ENCODE data around the gene RNF145.
"Not testable (repeated sequence)": the region's sequence is repeated elsewhere in the genome, so short reads cannot be mapped to it uniquely, and the experiment has no call there.

RNF145 gene

GRCh38 chr5:159147976-159148375 is 61.4 kb downstream of the RNF145 start:
- DNase-seq (ENCODE audit: low spot score in 2 of 2): no peak
- Mint-ChIP-seq H3K4me1 (no peaks in the 10 kb centered on the region), H3K27ac (no peak overlapping the region), H3K27me3 (no peaks in the 10 kb centered on the region), H3K36me3 (no peaks in the 10 kb centered on the region), H3K4me3 (no peak overlapping the region), H3K9me3 (no peaks in the 10 kb centered on the region)
- no peak for ATAC-seq (ENCODE audit: low read depth)

- ATAC-seq (ENCODE audit: low read depth) (no peak), DNase-seq (ENCODE audit: low spot score in 2 of 2) (no peak)
- Mint-ChIP-seq H3K4me3 (no peak overlapping the region), H3K36me3 (no peaks in the 10 kb centered on the region), H3K27ac (no peak overlapping the region), H3K9me3 (no peaks in the 10 kb centered on the region), H3K27me3 (no peaks in the 10 kb centered on the region), H3K4me1 (no peaks in the 10 kb centered on the region)
Observed at GRCh38 chr5:159146839-159147238, 62.5 kb downstream of the RNF145 start.

- not testable (repeated sequence) for DNase-seq (ENCODE audit: low spot score in 2 of 2); H3K27ac Mint-ChIP-seq; H3K4me1 Mint-ChIP-seq; H3K36me3 Mint-ChIP-seq; ATAC-seq (ENCODE audit: low read depth); H3K27me3 Mint-ChIP-seq; H3K9me3 Mint-ChIP-seq; H3K4me3 Mint-ChIP-seq
Observed at GRCh38 chr5:159145160-159145559, 64.2 kb downstream of the RNF145 start.

- H3K9me3 Mint-ChIP-seq: no peaks in the 10 kb centered on the region
- ATAC-seq (ENCODE audit: low read depth): no peak
- H3K27ac Mint-ChIP-seq: no peak overlapping the region
- peaks cover 1% of the 10 kb centered on the region for H3K36me3 Mint-ChIP-seq
- DNase-seq (ENCODE audit: low spot score in 2 of 2): no peak
- peaks cover 10% of the 10 kb centered on the region for H3K27me3 Mint-ChIP-seq
- H3K4me3 Mint-ChIP-seq: no peak overlapping the region
- no peaks in the 10 kb centered on the region for H3K4me1 Mint-ChIP-seq
Observed at GRCh38 chr5:159139802-159140201, 69.6 kb downstream of the RNF145 start.

- DNase-seq (ENCODE audit: low spot score in 2 of 2) (no peak), ATAC-seq (ENCODE audit: low read depth) (no peak)
- Mint-ChIP-seq H3K36me3 (peaks cover 1% of the 10 kb centered on the region), H3K9me3 (no peaks in the 10 kb centered on the region), H3K4me3 (no peak overlapping the region), H3K4me1 (no peaks in the 10 kb centered on the region), H3K27ac (no peak overlapping the region), H3K27me3 (peaks cover 8% of the 10 kb centered on the region)
Observed at GRCh38 chr5:159135896-159136531, 73.3 kb downstream of the RNF145 start.

- ATAC-seq (ENCODE audit: low read depth): peak; percentile 63
Observed at GRCh38 chr5:159133041-159133741, 76.2 kb downstream of the RNF145 start.

GRCh38 chr5:159132429-159133040 is 76.8 kb downstream of the RNF145 start:
- no peak for ATAC-seq (ENCODE audit: low read depth)
- H3K4me1 Mint-ChIP-seq: no peaks in the 10 kb centered on the region
- H3K36me3 Mint-ChIP-seq: no peaks in the 10 kb centered on the region
- no peak overlapping the region for H3K27ac Mint-ChIP-seq
- peaks cover 4% of the 10 kb centered on the region for H3K27me3 Mint-ChIP-seq
- H3K4me3 Mint-ChIP-seq: no peak overlapping the region
- no peak for DNase-seq (ENCODE audit: low spot score in 2 of 2)
- no peaks in the 10 kb centered on the region for H3K9me3 Mint-ChIP-seq

More at GRCh38 chr5:159133041-159133741, 76.2 kb downstream of the RNF145 start:
- no peak overlapping the region for H3K27ac Mint-ChIP-seq
- no peaks in the 10 kb centered on the region for H3K4me1 Mint-ChIP-seq
- no peaks in the 10 kb centered on the region for H3K36me3 Mint-ChIP-seq
- H3K9me3 Mint-ChIP-seq: no peaks in the 10 kb centered on the region
- H3K27me3 Mint-ChIP-seq: peaks cover 4% of the 10 kb centered on the region
- no peak overlapping the region for H3K4me3 Mint-ChIP-seq
- peak in 1 of 2 donors; percentile 53 for DNase-seq (ENCODE audit: low spot score in 2 of 2)

GRCh38 chr5:159131951-159132350 is 77.4 kb downstream of the RNF145 start:
- H3K4me3 Mint-ChIP-seq: no peak overlapping the region
- H3K27me3 Mint-ChIP-seq: peaks cover 2% of the 10 kb centered on the region
- H3K27ac Mint-ChIP-seq: no peak overlapping the region
- no peaks in the 10 kb centered on the region for H3K9me3 Mint-ChIP-seq
- no peaks in the 10 kb centered on the region for H3K36me3 Mint-ChIP-seq
- ATAC-seq (ENCODE audit: low read depth) (no peak), DNase-seq (ENCODE audit: low spot score in 2 of 2) (no peak)
- H3K4me1 Mint-ChIP-seq: no peaks in the 10 kb centered on the region

- Mint-ChIP-seq H3K4me1 (no peaks in the 10 kb centered on the region), H3K27ac (no peak overlapping the region)
- ATAC-seq (ENCODE audit: low read depth): no peak
Observed at GRCh38 chr5:159130871-159131270, 78.5 kb downstream of the RNF145 start.

GRCh38 chr5:159128070-159128541 is 81.2 kb downstream of the RNF145 start:
- DNase-seq (ENCODE audit: low spot score in 2 of 2) (no peak), ATAC-seq (ENCODE audit: low read depth) (no peak)
- peaks cover 7% of the 10 kb centered on the region for H3K9me3 Mint-ChIP-seq

More at GRCh38 chr5:159130871-159131270, 78.5 kb downstream of the RNF145 start:
- Mint-ChIP-seq H3K9me3 (peaks cover 2% of the 10 kb centered on the region), H3K36me3 (no peaks in the 10 kb centered on the region), H3K4me3 (no peak overlapping the region), H3K27me3 (peaks cover 2% of the 10 kb centered on the region)
- DNase-seq (ENCODE audit: low spot score in 2 of 2): no peak

GRCh38 chr5:159123700-159124099 is 85.7 kb downstream of the RNF145 start:
- ATAC-seq (ENCODE audit: low read depth): no peak
- DNase-seq (ENCODE audit: low spot score in 2 of 2): no peak
- H3K4me3 Mint-ChIP-seq: no peak overlapping the region
- peaks cover 2% of the 10 kb centered on the region for H3K36me3 Mint-ChIP-seq
- no peaks in the 10 kb centered on the region for H3K27me3 Mint-ChIP-seq
- H3K9me3 Mint-ChIP-seq: peaks cover 7% of the 10 kb centered on the region
- H3K4me1 Mint-ChIP-seq: peaks cover 9% of the 10 kb centered on the region
- no peak overlapping the region for H3K27ac Mint-ChIP-seq

More at GRCh38 chr5:159128070-159128541, 81.2 kb downstream of the RNF145 start:
- peaks cover 2% of the 10 kb centered on the region for H3K36me3 Mint-ChIP-seq
- H3K4me3 Mint-ChIP-seq: no peak overlapping the region
- no peaks in the 10 kb centered on the region for H3K4me1 Mint-ChIP-seq
- no peaks in the 10 kb centered on the region for H3K27me3 Mint-ChIP-seq
- H3K27ac Mint-ChIP-seq: no peak overlapping the region

- Mint-ChIP-seq H3K9me3 (peaks cover 7% of the 10 kb centered on the region), H3K27ac (no peak overlapping the region), H3K36me3 (peaks cover 2% of the 10 kb centered on the region), H3K4me3 (no peak overlapping the region), H3K4me1 (peaks cover 9% of the 10 kb centered on the region), H3K27me3 (no peaks in the 10 kb centered on the region)
- no peak for ATAC-seq (ENCODE audit: low read depth)
- no peak for DNase-seq (ENCODE audit: low spot score in 2 of 2)
Observed at GRCh38 chr5:159123189-159123588, 86.2 kb downstream of the RNF145 start.

- peak overlapping the region; percentile 40 for H3K27ac Mint-ChIP-seq
- no peak overlapping the region for H3K4me3 Mint-ChIP-seq
Observed at GRCh38 chr5:159121061-159121460, 88.3 kb downstream of the RNF145 start.

GRCh38 chr5:159120446-159120845 is 88.9 kb downstream of the RNF145 start:
- Mint-ChIP-seq H3K27me3 (no peaks in the 10 kb centered on the region), H3K4me3 (peak overlapping the region; percentile 62), H3K36me3 (peaks cover under 1% of the 10 kb centered on the region), H3K9me3 (peaks cover under 1% of the 10 kb centered on the region), H3K27ac (peak overlapping the region; percentile 40), H3K4me1 (peaks cover 9% of the 10 kb centered on the region)
- ATAC-seq (ENCODE audit: low read depth) (peak; percentile 47), DNase-seq (ENCODE audit: low spot score in 2 of 2) (no peak)

More at GRCh38 chr5:159121061-159121460, 88.3 kb downstream of the RNF145 start:
- DNase-seq (ENCODE audit: low spot score in 2 of 2): no peak
- Mint-ChIP-seq H3K4me1 (peaks cover 9% of the 10 kb centered on the region), H3K36me3 (peaks cover 2% of the 10 kb centered on the region), H3K9me3 (peaks cover 7% of the 10 kb centered on the region), H3K27me3 (no peaks in the 10 kb centered on the region)
- no peak for ATAC-seq (ENCODE audit: low read depth)

Measured in memory B cell (primary cell).